Astrocyte (in vitro differentiated cells and primary cell): ENCODE results near the gene DTNBP1. TPM values are rescaled to one million over a fixed set of nuclear protein-coding genes. Genes with fewer than 3 reads are reported as not detected.

Source experiments
- DNase-seq: peaks from one replicate; pipeline ENCODE4 v3.0.0-alpha.2; 2010; ENCODE audit warnings: low read depth
- FAIRE-seq: peaks from 2 replicates; lab custom pipeline; 2011; peaks lifted over from hg19 to GRCh38; lab: Jason Lieb, UNC
- H2AFZ ChIP-seq: 2 replicates; pipeline ENCODE4 v1.6.0; 2012; ENCODE audit warnings: low read depth, low read length, inconsistent platforms
- H3K27ac ChIP-seq: 2 replicates; pipeline ENCODE4 v1.5.1; 2011; ENCODE audit warnings: low read depth, low read length, inconsistent platforms
- H3K27me3 ChIP-seq: 2 replicates; pipeline ENCODE4 v1.6.0; 2011; ENCODE audit warnings: low read length, inconsistent platforms; ENCODE audit not compliant: insufficient read depth
- H3K36me3 ChIP-seq: 2 replicates; pipeline ENCODE4 v1.5.1; 2011; ENCODE audit warnings: low read length, inconsistent platforms; ENCODE audit not compliant: insufficient read depth
- H3K4me1 ChIP-seq: 2 replicates; pipeline ENCODE4 v1.5.1; 2011; ENCODE audit warnings: low read length, inconsistent platforms; ENCODE audit not compliant: insufficient read depth
- H3K4me2 ChIP-seq: 2 replicates; pipeline ENCODE4 v1.6.0; 2012; ENCODE audit warnings: low read length, inconsistent platforms
- H3K4me3 ChIP-seq: 2 replicates; pipeline ENCODE4 v1.5.1; 2011; ENCODE audit warnings: low read depth, mild to moderate bottlenecking, low read length, inconsistent platforms; ENCODE audit not compliant: insufficient read depth
- H3K79me2 ChIP-seq: 2 replicates; pipeline ENCODE4 v1.6.0; 2012; ENCODE audit warnings: mild to moderate bottlenecking, low read length, inconsistent platforms; ENCODE audit not compliant: insufficient read depth
- H3K9ac ChIP-seq: 2 replicates; pipeline ENCODE4 v1.6.0; 2012; ENCODE audit warnings: mild to moderate bottlenecking, low read length, inconsistent platforms
- H3K9me3 ChIP-seq: 2 replicates; pipeline ENCODE4 v1.5.1; 2012; ENCODE audit warnings: low read depth, mild to moderate bottlenecking, low read length, inconsistent platforms; ENCODE audit not compliant: insufficient read depth
- H4K20me1 ChIP-seq: 2 replicates; pipeline ENCODE4 v1.6.0; 2012; ENCODE audit warnings: low read length, inconsistent platforms; ENCODE audit not compliant: insufficient read depth
- H3K27ac Mint-ChIP-seq: one replicate; pipeline ENCODE4 v1.8.0; 2021; ENCODE audit warnings: mild to moderate bottlenecking, mixed read lengths; ENCODE audit not compliant: unreplicated experiment
- H3K27me3 Mint-ChIP-seq: one replicate; pipeline ENCODE4 v1.8.0; 2021; ENCODE audit warnings: low read depth, mixed read lengths; ENCODE audit not compliant: unreplicated experiment
- H3K36me3 Mint-ChIP-seq: one replicate; pipeline ENCODE4 v1.8.0; 2021; ENCODE audit warnings: low read depth, mixed read lengths; ENCODE audit not compliant: unreplicated experiment
- H3K4me1 Mint-ChIP-seq: one replicate; pipeline ENCODE4 v1.8.0; 2021; ENCODE audit warnings: low read depth, mixed read lengths; ENCODE audit not compliant: unreplicated experiment
- H3K4me3 Mint-ChIP-seq: one replicate; pipeline ENCODE4 v1.8.0; 2021; ENCODE audit warnings: mild to moderate bottlenecking, moderate library complexity, mixed read lengths; ENCODE audit not compliant: unreplicated experiment
- H3K9me3 Mint-ChIP-seq: one replicate; pipeline ENCODE4 v1.8.0; 2021; ENCODE audit warnings: mild to moderate bottlenecking, mixed read lengths; ENCODE audit not compliant: unreplicated experiment
- CTCF ChIP-seq: IDR thresholded peaks from 2 replicates; pipeline ENCODE4 v1.5.1; 2011; ENCODE audit warnings: low read depth, mild to moderate bottlenecking, inconsistent platforms, low read length, moderate library complexity; ENCODE audit not compliant: insufficient read depth
- EZH2 ChIP-seq: IDR thresholded peaks from 2 replicates; pipeline ENCODE4 v1.6.1; 2012; ENCODE audit warnings: mild to moderate bottlenecking, low read length, inconsistent platforms; ENCODE audit not compliant: insufficient read depth
- total RNA-seq: library from RNA; stranded (reverse); gene quantifications from 2 replicates; pipeline ENCODE4 v1.2.1, GENCODE V29; 2021

The DTNBP1 gene
- total RNA-seq, 1 donor from 2014 or later = 13.0 TPM

DNA sequence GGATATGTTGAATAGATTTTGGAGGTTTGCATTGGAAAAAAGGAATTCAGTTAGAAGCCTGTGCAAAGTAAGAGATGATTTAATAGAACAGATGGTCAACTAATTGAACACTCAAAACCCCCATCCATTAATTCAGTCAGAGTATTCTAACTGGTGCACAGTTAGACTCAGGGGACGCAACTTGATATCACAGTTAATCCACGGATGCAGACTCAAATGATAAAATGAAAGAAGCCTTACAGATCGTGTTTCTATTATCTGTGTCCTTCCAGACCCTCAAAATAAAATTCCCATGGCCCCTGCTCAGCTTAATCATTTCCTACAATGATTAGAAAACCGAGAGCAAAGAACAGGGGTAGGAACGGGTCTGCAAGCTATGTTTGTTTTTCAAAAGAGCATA is 45.4 kb upstream of the DTNBP1 start:
- Histone ChIP-seq H3K27me3 (no peaks in the 10 kb centered on the region), H3K4me3 (no peak overlapping the region), H2AFZ (no peak overlapping the region), H3K36me3 (no peaks in the 10 kb centered on the region), H3K4me2 (no peak overlapping the region), H4K20me1 (no peaks in the 10 kb centered on the region), H3K4me1 (no peaks in the 10 kb centered on the region), H3K9me3 (no peaks in the 10 kb centered on the region), H3K27ac (no peak overlapping the region), H3K79me2 (no peaks in the 10 kb centered on the region), H3K9ac (no peak overlapping the region)
- peaks cover 2% of the 10 kb centered on the region for H3K36me3 Mint-ChIP-seq
- peaks cover 5% of the 10 kb centered on the region for H3K27me3 Mint-ChIP-seq
- H3K27ac Mint-ChIP-seq = no peak overlapping the region
- TF ChIP-seq CTCF (no peak), EZH2 (no peak)
- H3K4me1 Mint-ChIP-seq = no peaks in the 10 kb centered on the region
- FAIRE-seq (no peak), DNase-seq (no peak)
- peaks cover 3% of the 10 kb centered on the region for H3K9me3 Mint-ChIP-seq
- no peak overlapping the region for H3K4me3 Mint-ChIP-seq

GRCh38 chr6:15705981-15706380 is 43.2 kb upstream of the DTNBP1 start:
- H3K4me1 ChIP-seq = no peaks in the 10 kb centered on the region
- no peaks in the 10 kb centered on the region for H4K20me1 ChIP-seq
- H3K27me3 ChIP-seq = no peaks in the 10 kb centered on the region
- H3K4me3 ChIP-seq = no peak overlapping the region
- H3K27ac Mint-ChIP-seq = no peak overlapping the region
- H3K4me2 ChIP-seq = no peak overlapping the region
- no peak overlapping the region for H2AFZ ChIP-seq
- TF ChIP-seq EZH2 (no peak), CTCF (no peak)
- H3K27me3 Mint-ChIP-seq = peaks cover 5% of the 10 kb centered on the region
- peaks cover 2% of the 10 kb centered on the region for H3K36me3 Mint-ChIP-seq
- no peaks in the 10 kb centered on the region for H3K4me1 Mint-ChIP-seq
- no peaks in the 10 kb centered on the region for H3K9me3 ChIP-seq
- H3K9me3 Mint-ChIP-seq = peaks cover 3% of the 10 kb centered on the region
- FAIRE-seq (no peak), DNase-seq (no peak)
- H3K4me3 Mint-ChIP-seq = no peak overlapping the region
- H3K27ac ChIP-seq = no peak overlapping the region
- H3K36me3 ChIP-seq = no peaks in the 10 kb centered on the region
- no peaks in the 10 kb centered on the region for H3K79me2 ChIP-seq
- no peak overlapping the region for H3K9ac ChIP-seq

- H3K4me2 ChIP-seq = no peak overlapping the region
- Mint-ChIP-seq H3K36me3 (peaks cover under 1% of the 10 kb centered on the region), H3K27me3 (no peaks in the 10 kb centered on the region), H3K9me3 (peaks cover 2% of the 10 kb centered on the region), H3K4me3 (no peak overlapping the region), H3K4me1 (no peaks in the 10 kb centered on the region), H3K27ac (no peak overlapping the region)
- DNase-seq (no peak), FAIRE-seq (no peak)
- no peaks in the 10 kb centered on the region for H3K36me3 ChIP-seq
- H2AFZ ChIP-seq = no peak overlapping the region
- H3K9ac ChIP-seq = no peak overlapping the region
- TF ChIP-seq EZH2 (no peak), CTCF (no peak)
- H3K79me2 ChIP-seq = no peaks in the 10 kb centered on the region
- H4K20me1 ChIP-seq = no peaks in the 10 kb centered on the region
- no peaks in the 10 kb centered on the region for H3K9me3 ChIP-seq
- H3K4me3 ChIP-seq = no peak overlapping the region
- no peak overlapping the region for H3K27ac ChIP-seq
- H3K4me1 ChIP-seq = no peaks in the 10 kb centered on the region
- peaks cover 16% of the 10 kb centered on the region for H3K27me3 ChIP-seq
Measured at GRCh38 chr6:15698471-15698870, 35.6 kb upstream of the DTNBP1 start.
